PFSK-1 (cell line): ENCODE measurements around the gene CYTH4.

Experiments
- FOXP2 ChIP-seq: optimal IDR thresholded peaks from 2 replicates; pipeline ENCODE3; 2011; ENCODE audit warnings: borderline replicate concordance, control low read depth, inconsistent platforms; ENCODE audit not compliant: insufficient read depth; ENCODE audit errors: extremely low read length, extremely low read depth
- POLR2AphosphoS5 ChIP-seq: IDR thresholded peaks from 2 replicates; pipeline ENCODE4 v1.6.1; 2012; ENCODE audit warnings: low read depth, mild to moderate bottlenecking, control low read depth, low read length, moderate library complexity
- REST ChIP-seq, 2 experiments: IDR thresholded peaks; 2 replicates each; pipeline versions ENCODE4 v1.6.1 to v1.8.0; 2011 to 2012; ENCODE audit warnings: low read depth in 2 of 2, low read length in 2 of 2, control low read depth in 1 of 2, inconsistent platforms in 1 of 2, mild to moderate bottlenecking in 1 of 2, moderate library complexity in 1 of 2; ENCODE audit not compliant: insufficient read depth in 1 of 2
- SIN3A ChIP-seq: IDR thresholded peaks from 2 replicates; pipeline ENCODE4 v1.6.1; 2012; ENCODE audit warnings: mild to moderate bottlenecking, low read length, moderate library complexity, borderline replicate concordance; ENCODE audit not compliant: insufficient read depth
- TAF1 ChIP-seq: IDR thresholded peaks from 2 replicates; pipeline ENCODE4 v1.6.1; 2012; ENCODE audit warnings: low read length, control low read depth, borderline replicate concordance; ENCODE audit not compliant: insufficient read depth

The CYTH4 gene

GRCh38 chr22:37362621-37363020 lies 80.3 kb downstream of the CYTH4 start:
- no peak for TF ChIP-seq SIN3A
- no peak for TF ChIP-seq TAF1
- no peak for TF ChIP-seq POLR2AphosphoS5
- TF ChIP-seq FOXP2 = no peak
- TF ChIP-seq REST (IDR thresholded peaks at IDR 0.05; ENCODE audit: insufficient read depth in 1 of 2, low read depth in 2 of 2, low read length in 2 of 2) = no peak

GRCh38 chr22:37363261-37363992 lies 81.1 kb downstream of the CYTH4 start:
- TF ChIP-seq TAF1 = no peak
- no peak for TF ChIP-seq POLR2AphosphoS5
- no peak for TF ChIP-seq FOXP2
- no peak for TF ChIP-seq SIN3A
- no peak for TF ChIP-seq REST (IDR thresholded peaks at IDR 0.05; ENCODE audit: insufficient read depth in 1 of 2, low read depth in 2 of 2, low read length in 2 of 2)
